ENCODE measurements around the gene BNC1.

BNC1 gene

DNA sequence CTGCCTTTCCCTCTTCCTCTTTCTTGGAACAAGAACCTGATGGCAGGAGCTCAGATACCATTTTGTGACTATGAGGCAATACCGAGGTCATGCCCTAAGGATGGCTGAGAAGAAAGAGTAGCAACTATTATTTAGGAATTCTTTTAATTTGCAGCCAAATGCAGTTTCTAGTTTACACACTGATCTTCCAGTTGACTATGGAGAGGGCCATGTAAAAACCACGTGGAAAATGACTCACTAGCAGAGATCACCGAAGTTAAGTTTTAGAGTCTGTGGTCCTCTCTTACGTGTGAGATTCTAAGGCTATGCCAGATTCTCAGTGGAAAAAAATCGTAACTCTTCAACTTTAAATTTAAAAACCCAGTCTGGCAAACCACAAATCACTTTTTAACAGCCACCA is 7.8 kb downstream of the BNC1 start:
- no peaks in the 10 kb centered on the region for H3K9me3 ChIP-seq (ENCODE audit: control insufficient read depth, low read length)
- H3K27me3 ChIP-seq (ENCODE audit: control insufficient read depth in 1 of 2, insufficient read depth in 1 of 2, low read length in 2 of 2), result no peaks in the 10 kb centered on the region
- H3K36me3 ChIP-seq (ENCODE audit: control insufficient read depth in 1 of 2, insufficient read depth in 2 of 2, low read depth in 1 of 2, low read length in 2 of 2), result no peaks in the 10 kb centered on the region
- no peak overlapping the region for H3K9ac ChIP-seq (ENCODE audit: low read length)
- DNase-seq, result peak; percentile 24
- H4K91ac ChIP-seq (ENCODE audit: low read length), result no peak overlapping the region
- H2AK5ac ChIP-seq (ENCODE audit: low read length, severe bottlenecking), result no peak overlapping the region
- no peak overlapping the region for H4K8ac ChIP-seq (ENCODE audit: low read length)
- H2BK15ac ChIP-seq (ENCODE audit: low read depth, poor library complexity, severe bottlenecking), result no peak overlapping the region
- H3K79me1 ChIP-seq (replicated peaks; ENCODE audit: low read length, poor library complexity, severe bottlenecking), result peaks cover 7% of the 10 kb centered on the region
- H3K14ac ChIP-seq (ENCODE audit: low read length in 2 of 2), result no peak overlapping the region
- H3K23ac ChIP-seq (ENCODE audit: low read length in 2 of 2), result no peak overlapping the region
- no peaks in the 10 kb centered on the region for H3K4me1 ChIP-seq (ENCODE audit: control insufficient read depth, insufficient read depth, low read depth, low read length)
- H3K18ac ChIP-seq (ENCODE audit: low read depth in 1 of 2, low read length in 2 of 2), result no peak overlapping the region
- no peak overlapping the region for H3K4me3 ChIP-seq (ENCODE audit: insufficient read depth in 1 of 2, low read depth in 1 of 2, low read length in 2 of 2)
- no peak overlapping the region for H2BK120ac ChIP-seq (ENCODE audit: low read depth, low read length)
- no peak overlapping the region for H3K4ac ChIP-seq (ENCODE audit: low read depth in 1 of 2, low read length in 2 of 2)
- no peak overlapping the region for H2AFZ ChIP-seq (ENCODE audit: low read depth, low read length)
- no peak overlapping the region for H2BK5ac ChIP-seq (ENCODE audit: low read depth, low read length, poor library complexity, severe bottlenecking)
- 89% methylated on average over 5 of the region's 5 CpGs for WGBS
- no peak overlapping the region for H3K27ac ChIP-seq (ENCODE audit: low read length, poor library complexity, severe bottlenecking)
- H2BK12ac ChIP-seq (ENCODE audit: low read length in 2 of 2), result no peak overlapping the region
- no peak overlapping the region for H3K4me2 ChIP-seq (ENCODE audit: low read length, poor library complexity, severe bottlenecking)

DNA sequence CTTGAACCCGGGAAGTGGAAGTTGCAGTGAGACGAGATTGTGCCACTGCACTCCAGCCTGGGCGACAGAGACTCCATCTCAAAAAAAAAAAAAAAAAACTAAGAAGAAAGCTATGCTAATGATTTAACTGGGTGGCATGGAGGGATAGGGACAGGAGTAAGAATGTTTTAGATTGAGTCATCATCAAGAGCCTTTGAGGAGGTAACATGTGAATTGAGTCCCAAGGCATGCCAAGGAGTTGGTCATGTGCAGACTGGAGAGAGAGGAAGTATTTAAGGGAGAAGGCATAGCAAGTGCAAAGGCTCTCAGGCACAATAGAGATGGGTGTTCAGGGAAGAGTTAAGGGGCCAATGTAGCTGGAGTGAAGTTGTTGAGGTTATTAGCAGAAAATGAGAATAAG is 9.1 kb downstream of the BNC1 start:
- Histone ChIP-seq H3K9me3 (ENCODE audit: control insufficient read depth, low read length) (no peaks in the 10 kb centered on the region), H3K18ac (ENCODE audit: low read depth in 1 of 2, low read length in 2 of 2) (no peak overlapping the region), H4K91ac (ENCODE audit: low read length) (no peak overlapping the region), H3K36me3 (ENCODE audit: control insufficient read depth in 1 of 2, insufficient read depth in 2 of 2, low read depth in 1 of 2, low read length in 2 of 2) (no peaks in the 10 kb centered on the region), H3K23ac (ENCODE audit: low read length in 2 of 2) (no peak overlapping the region), H2BK5ac (ENCODE audit: low read depth, low read length, poor library complexity, severe bottlenecking) (no peak overlapping the region), H3K27ac (ENCODE audit: low read length, poor library complexity, severe bottlenecking) (peak overlapping the region; percentile 15), H3K4me1 (ENCODE audit: control insufficient read depth, insufficient read depth, low read depth, low read length) (no peaks in the 10 kb centered on the region), H3K4ac (ENCODE audit: low read depth in 1 of 2, low read length in 2 of 2) (no peak overlapping the region), H3K4me3 (ENCODE audit: insufficient read depth in 1 of 2, low read depth in 1 of 2, low read length in 2 of 2) (no peak overlapping the region), H3K79me1 (replicated peaks; ENCODE audit: low read length, poor library complexity, severe bottlenecking) (peaks cover 10% of the 10 kb centered on the region), H3K14ac (ENCODE audit: low read length in 2 of 2) (no peak overlapping the region), H3K27me3 (ENCODE audit: control insufficient read depth in 1 of 2, insufficient read depth in 1 of 2, low read length in 2 of 2) (no peaks in the 10 kb centered on the region), H2BK15ac (ENCODE audit: low read depth, poor library complexity, severe bottlenecking) (no peak overlapping the region), H3K4me2 (ENCODE audit: low read length, poor library complexity, severe bottlenecking) (no peak overlapping the region), H2BK120ac (ENCODE audit: low read depth, low read length) (no peak overlapping the region), H3K9ac (ENCODE audit: low read length) (no peak overlapping the region), H2BK12ac (ENCODE audit: low read length in 2 of 2) (no peak overlapping the region), H4K8ac (ENCODE audit: low read length) (no peak overlapping the region), H2AFZ (ENCODE audit: low read depth, low read length) (no peak overlapping the region), H2AK5ac (ENCODE audit: low read length, severe bottlenecking) (no peak overlapping the region)
- DNase-seq, result no peak
- 88% methylated on average over 2 of the region's 3 CpGs for WGBS

DNA sequence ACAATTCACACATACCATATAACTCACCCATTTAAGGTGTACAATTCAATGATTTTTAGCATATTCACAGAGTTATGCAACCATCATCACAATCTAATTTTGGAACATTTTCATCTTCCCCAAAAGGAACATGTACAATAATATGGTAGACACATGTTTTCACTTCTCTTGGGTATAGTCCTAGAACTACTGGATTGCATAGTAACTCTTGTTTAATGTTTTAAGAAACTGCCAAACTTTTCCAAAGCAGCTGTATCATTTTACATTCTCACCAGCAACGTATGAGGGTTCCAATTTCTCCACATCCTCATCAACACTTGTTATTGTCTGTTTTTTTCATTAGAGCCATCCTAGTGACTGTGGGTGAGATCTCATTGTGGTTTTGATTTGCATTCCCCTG is 14.3 kb downstream of the BNC1 start:
- Histone ChIP-seq H3K23ac (ENCODE audit: low read length in 2 of 2) (no peak overlapping the region), H3K4me1 (ENCODE audit: control insufficient read depth, insufficient read depth, low read depth, low read length) (no peaks in the 10 kb centered on the region), H3K79me1 (replicated peaks; ENCODE audit: low read length, poor library complexity, severe bottlenecking) (peaks cover 20% of the 10 kb centered on the region), H3K4ac (ENCODE audit: low read depth in 1 of 2, low read length in 2 of 2) (no peak overlapping the region), H3K4me2 (ENCODE audit: low read length, poor library complexity, severe bottlenecking) (no peak overlapping the region), H4K8ac (ENCODE audit: low read length) (no peak overlapping the region), H3K4me3 (ENCODE audit: insufficient read depth in 1 of 2, low read depth in 1 of 2, low read length in 2 of 2) (no peak overlapping the region), H3K27me3 (ENCODE audit: control insufficient read depth in 1 of 2, insufficient read depth in 1 of 2, low read length in 2 of 2) (no peaks in the 10 kb centered on the region), H3K18ac (ENCODE audit: low read depth in 1 of 2, low read length in 2 of 2) (no peak overlapping the region), H2BK120ac (ENCODE audit: low read depth, low read length) (no peak overlapping the region), H2BK15ac (ENCODE audit: low read depth, poor library complexity, severe bottlenecking) (no peak overlapping the region), H3K9ac (ENCODE audit: low read length) (no peak overlapping the region), H3K36me3 (ENCODE audit: control insufficient read depth in 1 of 2, insufficient read depth in 2 of 2, low read depth in 1 of 2, low read length in 2 of 2) (peaks cover 0 to 16% of the 10 kb centered on the region in 2 experiments), H4K91ac (ENCODE audit: low read length) (no peak overlapping the region), H2BK5ac (ENCODE audit: low read depth, low read length, poor library complexity, severe bottlenecking) (no peak overlapping the region), H2BK12ac (ENCODE audit: low read length in 2 of 2) (no peak overlapping the region), H3K14ac (ENCODE audit: low read length in 2 of 2) (no peak overlapping the region), H3K9me3 (ENCODE audit: control insufficient read depth, low read length) (no peaks in the 10 kb centered on the region), H2AK5ac (ENCODE audit: low read length, severe bottlenecking) (no peak overlapping the region), H3K27ac (ENCODE audit: low read length, poor library complexity, severe bottlenecking) (no peak overlapping the region), H2AFZ (ENCODE audit: low read depth, low read length) (no peak overlapping the region)
- 50% methylated on average over 1 of the region's 1 CpG for WGBS
- DNase-seq, result no peak

DNA sequence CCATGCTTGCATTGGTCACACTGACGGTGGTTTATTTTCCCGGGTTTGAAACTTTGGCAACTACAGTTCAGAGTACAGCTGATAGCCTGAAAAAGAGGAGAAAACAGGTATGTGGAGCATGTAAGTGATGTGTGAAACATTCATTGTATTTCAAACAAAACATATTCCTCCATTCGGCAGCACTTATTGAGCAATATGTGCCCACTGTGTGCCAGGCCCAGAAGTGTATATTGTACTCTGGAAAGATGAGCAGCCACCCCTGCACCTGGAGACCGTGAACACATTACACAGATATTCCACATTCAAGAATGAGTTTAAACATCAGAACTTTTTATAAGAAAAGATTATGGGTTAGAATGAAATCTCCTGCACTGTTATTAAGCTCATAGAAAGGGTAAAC is 16.3 kb downstream of the BNC1 start:
- H2AK5ac ChIP-seq (ENCODE audit: low read length, severe bottlenecking), result no peak overlapping the region
- no peak overlapping the region for H3K9ac ChIP-seq (ENCODE audit: low read length)
- no peak overlapping the region for H3K14ac ChIP-seq (ENCODE audit: low read length in 2 of 2)
- no peak overlapping the region for H3K27ac ChIP-seq (ENCODE audit: low read length, poor library complexity, severe bottlenecking)
- no peak overlapping the region for H3K4ac ChIP-seq (ENCODE audit: low read depth in 1 of 2, low read length in 2 of 2)
- H3K4me3 ChIP-seq (ENCODE audit: insufficient read depth in 1 of 2, low read depth in 1 of 2, low read length in 2 of 2), result no peak overlapping the region
- 94% methylated on average over 2 of the region's 4 CpGs for WGBS
- no peak overlapping the region for H2BK15ac ChIP-seq (ENCODE audit: low read depth, poor library complexity, severe bottlenecking)
- peaks cover 22% of the 10 kb centered on the region for H3K79me1 ChIP-seq (replicated peaks; ENCODE audit: low read length, poor library complexity, severe bottlenecking)
- H3K27me3 ChIP-seq (ENCODE audit: control insufficient read depth in 1 of 2, insufficient read depth in 1 of 2, low read length in 2 of 2), result no peaks in the 10 kb centered on the region
- H3K36me3 ChIP-seq (ENCODE audit: control insufficient read depth in 1 of 2, insufficient read depth in 2 of 2, low read depth in 1 of 2, low read length in 2 of 2), result peaks cover 16 to 34% of the 10 kb centered on the region in 2 experiments
- no peak overlapping the region for H2BK12ac ChIP-seq (ENCODE audit: low read length in 2 of 2)
- no peak overlapping the region for H4K91ac ChIP-seq (ENCODE audit: low read length)
- no peaks in the 10 kb centered on the region for H3K4me1 ChIP-seq (ENCODE audit: control insufficient read depth, insufficient read depth, low read depth, low read length)
- no peak overlapping the region for H2AFZ ChIP-seq (ENCODE audit: low read depth, low read length)
- no peak overlapping the region for H2BK120ac ChIP-seq (ENCODE audit: low read depth, low read length)
- no peak for DNase-seq
- H4K8ac ChIP-seq (ENCODE audit: low read length), result no peak overlapping the region
- H3K23ac ChIP-seq (ENCODE audit: low read length in 2 of 2), result no peak overlapping the region
- H3K18ac ChIP-seq (ENCODE audit: low read depth in 1 of 2, low read length in 2 of 2), result no peak overlapping the region
- no peak overlapping the region for H2BK5ac ChIP-seq (ENCODE audit: low read depth, low read length, poor library complexity, severe bottlenecking)
- H3K4me2 ChIP-seq (ENCODE audit: low read length, poor library complexity, severe bottlenecking), result no peak overlapping the region
- no peaks in the 10 kb centered on the region for H3K9me3 ChIP-seq (ENCODE audit: control insufficient read depth, low read length)

Data from mesenchymal stem cell (in vitro differentiated cells and primary cell).